GM19438 (cell line): Measurements from ENCODE around the gene CUEDC1.
"Not testable (repeated sequence)": the region's sequence is repeated elsewhere in the genome, so short reads cannot be mapped to it uniquely, and the experiment has no call there.

Source experiments
- ATAC-seq: cut with Tn5 transposase; IDR thresholded peaks from one replicate; pipeline ENCODE4 v1.9.1; 2021; ENCODE audit warnings: low read depth; ENCODE audit not compliant: unreplicated experiment

CUEDC1 gene

DNA sequence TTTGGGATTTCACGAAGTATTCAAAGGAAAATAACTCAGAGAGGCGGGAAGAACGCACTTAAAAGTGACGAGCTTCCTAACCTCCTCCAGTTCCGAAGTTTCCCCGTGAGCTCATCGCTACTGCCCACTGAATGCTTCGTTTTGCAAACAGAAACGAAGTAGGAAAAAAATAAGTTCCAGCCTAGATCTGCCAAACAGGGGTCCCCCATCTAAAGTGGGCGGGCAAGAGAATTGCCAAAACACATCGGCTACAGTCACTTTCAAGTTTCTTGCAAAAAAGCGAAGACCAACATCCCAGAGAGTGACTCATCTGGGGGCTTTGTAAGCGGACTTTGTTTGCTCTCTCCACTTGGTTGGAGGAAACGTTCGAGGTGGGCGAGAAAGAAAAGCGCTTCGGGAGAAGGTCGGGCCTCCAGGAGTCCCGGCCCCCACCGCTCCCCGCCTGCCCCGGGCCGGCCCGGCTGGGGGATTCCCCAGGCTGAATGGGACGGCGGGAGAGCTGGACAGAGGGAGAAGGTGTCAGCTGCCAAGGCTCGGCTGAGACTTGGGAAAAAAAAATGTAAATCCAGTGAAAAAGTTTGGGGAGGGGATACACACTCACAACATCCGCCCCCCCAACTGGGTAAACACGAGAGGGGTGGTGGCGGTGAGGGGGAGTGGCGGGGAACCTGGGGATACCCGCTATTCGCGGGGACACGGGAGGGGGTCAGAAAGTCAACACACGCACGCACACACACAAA lies 31.8 kb upstream of the CUEDC1 start:
- ATAC-seq: no peak

DNA sequence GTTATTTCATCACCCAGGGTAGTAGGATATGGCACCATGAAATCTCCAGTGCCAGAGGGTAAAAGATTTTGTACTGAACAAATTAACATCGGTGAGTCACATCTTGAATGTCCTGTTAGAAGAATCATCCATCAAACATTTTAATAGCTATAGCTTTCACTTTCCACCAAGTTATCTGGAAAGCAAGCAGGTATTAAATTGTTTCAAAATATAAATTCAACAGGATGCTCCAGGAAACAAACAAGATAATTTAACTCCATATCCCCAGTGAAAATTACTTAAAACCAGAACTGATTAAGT lies 30.4 kb upstream of the CUEDC1 start:
- no peak for ATAC-seq

DNA sequence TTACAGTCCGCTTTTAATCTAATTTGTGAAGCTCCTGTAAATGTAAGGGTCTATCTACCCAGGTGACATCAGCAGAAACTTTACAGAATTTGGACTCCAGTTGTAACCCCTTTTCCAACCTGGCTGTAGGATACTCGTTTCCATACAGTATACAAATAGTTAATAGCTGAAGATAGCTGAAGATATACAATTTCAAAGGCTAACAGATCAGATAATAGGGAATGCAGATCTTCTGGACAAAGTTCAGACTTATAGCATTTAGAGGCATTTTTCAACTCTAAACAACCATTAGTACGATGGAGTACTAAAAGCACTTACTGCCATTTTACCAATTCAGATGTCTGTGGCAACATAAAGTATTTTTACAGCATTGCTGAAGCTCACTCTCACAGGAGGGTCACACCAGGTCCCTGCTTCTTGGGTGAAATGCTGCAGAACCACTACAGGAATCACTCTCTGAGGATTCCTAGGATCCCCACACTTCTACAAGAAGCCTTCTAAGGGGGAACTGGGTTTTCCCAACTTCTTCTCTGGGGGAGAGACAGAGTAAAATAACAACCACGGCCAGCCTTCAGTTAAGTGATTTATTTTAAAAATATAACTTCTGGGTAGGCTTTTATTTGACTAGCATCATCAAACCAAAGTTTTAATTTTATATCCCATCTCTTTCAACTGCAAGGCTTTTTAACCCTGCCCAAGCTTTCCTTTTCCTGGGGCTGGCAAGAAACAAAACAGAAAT lies 29.9 kb upstream of the CUEDC1 start:
- ATAC-seq: no peak

DNA sequence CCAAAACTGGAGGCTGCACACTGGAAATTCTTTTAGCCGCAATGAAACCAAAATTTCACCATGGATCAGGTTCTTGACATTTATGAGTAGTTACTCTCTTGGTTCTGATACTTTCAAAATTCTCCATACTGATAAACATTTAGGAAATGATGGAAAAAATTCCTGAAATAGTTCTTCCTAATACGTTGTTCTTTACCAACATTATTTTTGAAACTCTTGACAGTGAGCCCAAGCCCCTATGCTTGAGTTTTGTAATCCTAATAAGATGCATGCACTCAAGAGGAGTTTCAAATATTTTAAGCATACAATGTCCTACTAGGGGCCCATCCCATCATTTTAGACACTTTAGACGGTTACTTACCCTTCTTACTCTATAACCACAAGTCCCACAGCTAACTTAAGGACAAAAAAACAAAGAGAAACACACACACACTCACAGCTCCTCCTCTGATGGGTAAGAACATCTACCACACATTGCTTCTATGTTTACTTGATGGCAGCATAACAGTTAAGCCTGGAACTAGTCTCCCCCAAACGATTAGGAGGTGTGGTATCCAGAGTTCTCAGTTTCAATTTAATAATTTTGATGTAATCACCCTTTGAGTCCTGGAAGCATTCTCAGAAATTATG lies 29.2 kb upstream of the CUEDC1 start:
- no peak for ATAC-seq

DNA sequence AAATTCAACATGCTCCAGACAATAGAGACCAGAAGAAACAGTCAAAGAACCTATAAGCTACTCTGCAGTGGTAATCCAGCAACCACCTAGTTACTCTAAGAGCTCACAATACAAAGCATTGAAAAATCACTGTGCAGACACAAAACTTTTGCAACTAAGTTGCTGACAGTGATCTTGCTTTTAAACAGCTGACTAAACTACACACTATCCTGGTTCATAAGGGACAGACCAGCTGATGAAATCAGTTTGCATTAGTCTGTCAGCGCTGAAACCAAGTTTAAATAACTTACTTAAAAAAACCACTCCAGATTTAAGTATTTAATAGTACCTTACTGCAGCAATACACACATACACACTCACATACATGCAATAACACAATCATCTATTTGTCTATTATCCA lies 28.2 kb upstream of the CUEDC1 start:
- ATAC-seq: no peak

DNA sequence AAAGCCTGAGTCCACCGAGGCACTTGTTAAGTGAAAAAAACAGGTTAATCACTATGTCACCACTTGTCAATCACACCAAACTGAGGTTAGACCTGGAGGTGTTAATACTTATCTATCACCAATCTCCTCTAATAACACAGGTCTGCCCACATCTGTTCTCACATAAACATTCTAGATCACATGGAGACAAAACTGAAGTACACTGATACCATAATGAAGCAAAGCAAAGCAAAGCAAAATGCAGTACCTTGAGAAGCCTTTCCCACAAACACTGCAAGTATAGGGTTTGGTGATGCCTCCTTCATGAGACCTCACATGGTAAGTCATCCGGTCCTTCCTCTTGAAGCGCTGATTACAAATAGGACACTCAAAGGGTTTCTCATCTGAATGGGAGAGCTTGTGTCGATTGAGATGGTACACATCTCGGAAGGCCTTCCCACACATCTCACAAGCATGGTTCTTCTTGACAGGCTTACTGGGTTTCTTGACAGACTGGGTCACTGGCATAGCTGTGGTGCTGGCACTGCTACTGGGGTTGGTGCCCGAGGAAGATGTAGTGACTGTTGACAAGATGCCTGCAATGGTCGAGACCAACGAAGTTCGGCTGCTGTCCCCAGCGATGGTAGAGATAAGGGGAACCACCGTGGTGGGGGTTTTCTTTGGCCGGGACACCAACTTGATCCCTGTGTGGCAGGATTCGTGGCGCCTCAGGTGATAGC lies 27.4 kb upstream of the CUEDC1 start:
- ATAC-seq: no peak

- ATAC-seq: no peak
Observed at GRCh38 chr17:57980522-57980921, 25.3 kb upstream of the CUEDC1 start.

- ATAC-seq: no peak
Observed at GRCh38 chr17:57979076-57979475, 23.9 kb upstream of the CUEDC1 start.

DNA sequence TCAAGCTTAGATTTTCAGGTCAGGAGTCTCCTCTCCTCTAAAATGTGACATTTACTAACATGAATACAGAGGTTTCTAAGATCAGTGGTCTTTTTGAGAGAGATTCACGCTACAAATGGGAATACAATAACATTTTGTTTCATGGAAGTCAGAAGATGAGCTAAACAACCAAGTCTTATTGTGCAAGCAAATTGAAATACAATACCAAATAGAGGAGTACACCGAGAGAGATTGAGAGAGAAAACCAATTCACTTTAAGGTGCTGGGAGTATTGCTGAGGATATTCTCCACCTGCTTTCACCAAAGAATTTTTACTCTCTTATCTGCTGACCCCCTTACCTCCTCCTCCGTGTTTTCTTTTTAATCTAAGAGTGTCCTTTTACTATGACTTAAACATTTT lies 21.4 kb upstream of the CUEDC1 start:
- ATAC-seq: no peak

DNA sequence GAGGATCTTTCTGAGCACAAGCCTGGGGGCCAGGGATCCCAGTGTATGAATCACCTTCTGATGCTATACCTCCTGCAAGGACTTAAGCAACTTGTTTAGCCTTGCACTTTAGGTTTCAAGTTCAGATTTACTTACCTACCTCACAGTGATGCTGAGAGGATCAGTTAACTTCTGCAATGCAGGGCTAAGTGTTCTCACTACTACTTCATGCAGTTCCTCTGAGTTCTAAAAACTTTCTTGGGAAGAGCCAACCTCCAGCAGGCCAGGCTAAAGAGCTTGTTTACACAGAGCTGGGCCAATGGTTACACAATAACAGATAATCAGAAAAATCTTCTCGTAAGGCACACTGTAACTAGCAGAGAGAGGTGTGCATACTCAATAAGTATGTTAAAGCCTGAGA lies 19.8 kb upstream of the CUEDC1 start:
- no peak for ATAC-seq

- not testable (repeated sequence) for ATAC-seq
Observed at GRCh38 chr17:57974053-57974824, 19.0 kb upstream of the CUEDC1 start.

DNA sequence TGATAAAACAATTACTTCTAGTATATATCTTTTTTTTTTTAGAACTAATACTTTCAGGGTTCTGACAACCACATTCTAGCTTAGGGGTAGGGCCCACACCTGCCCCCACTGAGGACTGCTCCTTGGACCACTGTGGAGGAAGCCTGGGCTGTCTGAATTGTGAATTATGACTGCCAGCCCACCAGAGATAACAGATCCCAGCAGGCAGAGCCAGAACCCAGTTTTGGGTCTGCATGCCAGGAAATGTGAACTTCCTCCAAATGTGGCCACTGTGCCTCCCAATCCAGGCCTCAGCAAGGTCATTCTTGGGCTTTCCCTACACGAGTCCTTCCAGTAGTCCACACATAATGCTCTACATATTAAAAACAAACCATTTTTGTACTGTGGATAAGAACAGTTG lies 16.9 kb upstream of the CUEDC1 start:
- no peak for ATAC-seq

DNA sequence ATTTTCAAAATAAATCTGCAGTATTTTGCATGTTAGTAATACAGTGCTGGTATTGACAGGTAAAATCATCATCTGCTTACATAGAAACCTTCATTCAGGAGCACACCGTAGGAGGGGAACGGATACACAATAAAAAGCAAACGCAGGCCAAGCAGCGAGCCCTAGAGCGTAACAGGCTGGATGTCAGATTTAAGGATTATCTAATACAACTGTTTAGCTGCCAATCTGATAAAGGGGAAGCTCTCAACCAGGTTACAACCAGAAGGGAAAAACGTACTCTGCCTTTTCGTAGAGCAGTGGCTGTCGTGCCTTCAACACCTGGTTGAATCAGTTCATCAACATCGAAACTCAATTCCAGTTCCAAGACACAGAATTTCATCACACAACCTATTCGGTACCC lies 16.4 kb upstream of the CUEDC1 start:
- ATAC-seq: no peak

DNA sequence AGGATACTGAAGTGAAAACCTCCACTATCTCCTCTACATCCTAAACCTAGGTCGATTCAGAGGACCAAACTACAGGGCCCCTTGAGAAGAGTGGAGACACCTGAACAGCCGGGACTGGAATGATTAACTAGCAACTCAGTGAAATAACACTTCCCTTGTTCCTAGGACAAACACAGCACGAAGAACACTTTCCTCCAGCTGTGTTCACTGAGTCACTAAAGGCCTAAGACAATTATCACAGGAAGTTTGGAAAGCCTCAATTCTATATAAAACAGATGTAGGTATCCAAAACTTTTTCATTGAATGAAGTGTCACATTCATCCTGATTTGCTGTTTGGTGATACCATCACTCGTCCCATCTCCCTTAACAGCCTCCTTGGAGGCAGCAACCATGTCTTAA lies 15.5 kb upstream of the CUEDC1 start:
- ATAC-seq: no peak

DNA sequence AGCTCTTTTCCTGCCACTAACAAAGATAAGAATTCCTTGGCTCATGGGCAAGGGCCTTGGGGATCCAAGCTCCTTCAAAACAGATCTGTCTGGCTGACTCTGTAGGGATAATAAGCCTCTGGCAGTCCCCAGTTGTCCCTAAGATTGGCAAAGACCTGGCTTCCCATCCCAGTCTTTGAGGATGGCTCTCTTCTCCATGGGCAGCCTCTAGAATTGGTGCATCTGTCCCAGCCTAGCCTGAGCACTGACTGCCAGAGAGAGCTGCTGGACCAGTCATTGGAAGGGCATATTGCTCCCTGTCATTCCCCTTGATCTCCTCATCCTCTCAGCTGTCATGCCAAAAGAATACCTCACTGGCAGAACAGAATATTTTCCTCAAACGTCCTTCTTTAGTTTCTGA lies 13.2 kb upstream of the CUEDC1 start:
- no peak for ATAC-seq

DNA sequence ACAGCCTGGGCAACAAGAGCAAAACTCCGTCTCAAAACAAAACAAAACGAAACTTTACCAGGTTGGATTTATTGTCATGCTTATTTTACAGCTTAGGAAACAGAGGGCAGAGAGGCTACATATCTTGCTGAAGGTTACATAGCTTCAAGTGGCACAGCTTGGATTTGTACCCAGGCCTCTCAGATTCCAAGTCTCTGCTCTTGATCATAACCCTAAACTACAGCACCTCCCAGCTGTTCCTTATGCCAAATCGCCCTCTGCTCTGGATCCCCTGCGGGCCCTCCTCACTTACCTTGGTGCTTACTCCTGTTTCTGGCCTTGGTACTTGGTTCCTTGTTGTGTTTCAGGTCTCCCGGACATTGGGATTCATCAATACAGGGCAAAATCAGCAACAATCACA lies 11.7 kb upstream of the CUEDC1 start:
- no peak for ATAC-seq

DNA sequence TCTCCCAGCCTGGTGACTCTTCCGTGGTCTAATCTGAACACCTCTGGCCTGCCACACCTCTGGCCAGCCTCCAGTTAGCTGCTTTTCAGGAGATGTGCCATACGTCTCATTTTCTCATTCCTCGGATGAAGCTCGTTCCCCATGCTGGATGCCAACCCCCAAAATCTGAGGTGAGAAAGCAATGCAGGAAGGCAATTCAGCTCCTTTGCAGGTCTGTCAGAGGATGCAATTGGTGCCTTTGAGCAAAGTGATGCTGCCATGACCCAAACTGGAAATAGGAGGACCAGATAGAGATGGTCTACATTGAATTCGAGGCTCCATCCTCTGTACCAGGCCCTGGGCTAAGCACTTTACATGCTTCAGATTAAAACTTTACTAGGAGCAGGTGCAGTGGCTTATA lies 11.0 kb upstream of the CUEDC1 start:
- ATAC-seq: no peak

DNA sequence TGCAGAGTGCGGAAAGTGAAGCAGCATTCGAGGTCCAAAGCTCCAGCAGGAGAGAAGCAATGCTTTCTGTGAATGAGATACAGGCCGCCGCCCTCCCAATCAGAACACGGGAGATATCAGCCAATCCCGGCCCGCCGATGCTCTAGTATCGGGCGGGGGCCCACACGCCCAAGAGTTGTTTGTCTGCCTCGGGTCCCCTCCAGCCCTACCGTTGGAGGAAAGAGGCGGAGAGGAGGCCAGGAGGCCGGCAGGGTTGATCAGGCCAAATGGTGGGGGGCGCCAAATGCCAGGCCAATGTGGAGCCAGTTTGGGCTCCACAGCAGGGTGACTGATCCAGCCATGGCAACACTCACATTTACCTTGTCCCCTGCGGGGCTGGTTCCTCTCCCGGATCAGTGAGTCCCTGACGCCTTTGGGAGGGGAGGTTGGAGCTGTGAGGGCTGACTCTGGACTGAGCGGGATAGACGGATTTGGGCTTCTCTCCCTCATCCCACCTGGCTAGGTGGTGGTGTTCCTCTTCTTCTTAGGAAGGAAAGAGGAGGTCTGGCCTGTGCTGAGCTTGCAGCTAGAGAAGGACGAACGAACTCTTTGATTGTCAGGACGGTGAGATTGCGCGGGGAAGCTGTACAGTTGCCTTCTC lies 10.4 kb upstream of the CUEDC1 start:
- no peak for ATAC-seq

- ATAC-seq: no peak
Observed at GRCh38 chr17:57963149-57963511, 7.9 kb upstream of the CUEDC1 start.
